Smooth muscle cell of bladder (primary cell): ENCODE results near the gene PRIMPOL. TPM values are rescaled to one million over a fixed set of nuclear protein-coding genes. Genes with fewer than 3 reads are reported as not detected.

Experiments
- total RNA-seq: library from RNA; depleted of rRNA; stranded (reverse); fragments of >200 nt; gene quantifications from 2 replicates; pipeline ENCODE4 v1.2.3, GENCODE V29; 2014

Gene PRIMPOL, protein sequence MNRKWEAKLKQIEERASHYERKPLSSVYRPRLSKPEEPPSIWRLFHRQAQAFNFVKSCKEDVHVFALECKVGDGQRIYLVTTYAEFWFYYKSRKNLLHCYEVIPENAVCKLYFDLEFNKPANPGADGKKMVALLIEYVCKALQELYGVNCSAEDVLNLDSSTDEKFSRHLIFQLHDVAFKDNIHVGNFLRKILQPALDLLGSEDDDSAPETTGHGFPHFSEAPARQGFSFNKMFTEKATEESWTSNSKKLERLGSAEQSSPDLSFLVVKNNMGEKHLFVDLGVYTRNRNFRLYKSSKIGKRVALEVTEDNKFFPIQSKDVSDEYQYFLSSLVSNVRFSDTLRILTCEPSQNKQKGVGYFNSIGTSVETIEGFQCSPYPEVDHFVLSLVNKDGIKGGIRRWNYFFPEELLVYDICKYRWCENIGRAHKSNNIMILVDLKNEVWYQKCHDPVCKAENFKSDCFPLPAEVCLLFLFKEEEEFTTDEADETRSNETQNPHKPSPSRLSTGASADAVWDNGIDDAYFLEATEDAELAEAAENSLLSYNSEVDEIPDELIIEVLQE
- 10.7 and 13.7 TPM in 2 replicates for total RNA-seq

DNA sequence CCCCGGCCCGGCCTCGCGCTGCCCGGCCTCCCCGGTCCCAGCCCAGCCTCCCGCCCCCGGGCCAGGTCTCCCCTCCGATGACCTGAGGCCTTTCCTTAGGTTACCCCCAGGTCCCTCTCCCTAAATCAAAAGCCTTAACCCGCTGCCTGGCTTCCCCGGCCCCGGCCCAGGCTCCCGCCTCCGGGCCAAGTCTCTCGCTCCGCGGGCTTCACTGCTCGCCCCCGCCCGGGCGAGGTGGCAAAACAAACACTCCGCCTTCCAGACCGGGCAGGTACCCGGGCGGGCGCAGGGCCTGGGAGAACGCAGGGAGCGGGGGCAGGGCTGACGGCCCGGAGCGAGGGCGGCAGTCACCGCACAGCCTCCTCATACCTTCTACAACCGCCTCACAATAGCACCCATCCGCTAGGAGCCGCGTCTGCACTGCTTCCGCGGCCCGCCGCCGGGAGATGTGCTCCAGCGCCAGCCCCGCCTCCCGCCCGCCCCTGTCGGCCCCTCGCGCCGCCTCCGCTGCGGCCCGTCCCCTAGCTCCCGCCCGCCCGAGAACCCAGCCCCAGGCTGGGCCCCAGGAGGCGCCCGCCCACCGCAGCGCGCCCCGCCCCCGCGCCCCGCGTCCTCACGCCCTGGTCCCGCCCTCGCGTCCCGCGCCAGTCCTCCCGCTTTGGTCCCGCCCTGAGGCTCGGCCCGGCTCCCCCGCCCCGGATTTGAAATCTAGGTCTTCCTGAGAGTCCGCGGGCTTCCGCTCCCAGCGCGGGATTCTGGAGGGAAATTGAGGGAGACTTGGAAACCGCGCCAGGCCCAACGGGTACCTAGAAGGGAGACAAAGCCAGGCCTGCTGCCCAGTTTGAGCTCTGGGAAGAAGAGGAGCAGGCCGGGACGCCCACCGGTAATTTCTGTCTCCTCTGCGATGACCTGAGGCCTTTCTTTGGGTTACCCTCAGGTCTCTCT, at the start of gene PRIMPOL, which contains the start of gene CASP3:
Gene PRIMPOL, plus strand, starts transcription at position 713 of the 945 bp plus-strand sequence. CDS start 7,403 bp downstream, outside the sequence.
Gene CASP3, minus strand, starts transcription at position 422 of the 945 bp plus-strand sequence. CDS start 10,994 bp downstream, outside the sequence.

DNA sequence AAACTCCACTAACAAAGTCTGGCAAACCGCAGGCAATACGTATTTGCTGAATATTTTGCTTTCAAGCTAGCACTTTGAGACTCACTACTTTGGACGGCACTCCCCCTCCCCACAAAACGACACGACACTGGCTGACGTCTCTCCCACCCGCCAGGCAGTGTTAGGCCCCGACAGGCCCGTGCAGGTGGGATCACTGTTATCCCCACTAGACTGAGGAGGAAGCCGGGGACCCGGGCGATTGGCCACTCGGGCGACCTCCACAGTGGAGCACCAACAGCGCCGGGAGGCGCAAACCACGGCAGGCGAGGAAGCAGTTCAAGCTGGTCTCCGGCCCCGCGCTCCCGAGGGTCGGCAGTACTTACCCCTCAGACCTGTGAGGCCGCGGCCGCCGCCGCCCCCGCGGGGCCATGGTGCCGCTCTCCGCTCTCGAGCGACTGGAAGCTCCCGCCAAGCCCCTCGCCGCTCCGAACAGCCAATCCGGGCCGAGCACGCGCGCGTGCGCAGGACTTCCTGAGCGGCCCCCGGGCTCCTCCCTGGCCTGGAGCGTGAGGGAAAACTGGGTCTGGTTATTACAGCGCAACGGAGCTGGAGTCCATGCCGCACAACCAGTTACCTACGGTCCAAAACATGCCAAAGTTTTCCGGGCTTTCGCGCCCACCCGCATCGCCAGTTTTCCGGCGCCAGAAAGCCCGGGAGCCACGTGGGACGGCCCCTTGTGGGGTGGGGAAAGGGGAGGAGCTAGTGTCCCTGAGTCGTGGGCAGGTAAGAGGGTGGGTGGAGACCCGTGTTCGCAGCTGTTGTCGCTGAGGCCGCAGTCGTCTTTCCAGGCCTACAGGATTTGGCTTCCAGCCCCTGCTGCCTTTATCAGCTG, 84.4 kb downstream of the PRIMPOL start, which contains the start of gene CENPU:
Gene CENPU, minus strand, starts transcription at position 443 of the 871 bp plus-strand sequence. Its CDS starts 34 bp downstream, at position 409.

Other genes starting within 250 kb of the PRIMPOL start
- 26.5 and 31.8 TPM in 2 replicates for gene IRF2, start 175.2 kb upstream of the PRIMPOL start, total RNA-seq
- 28.6 and 30.7 TPM in 2 replicates for gene CASP3, start 291 bp upstream of the PRIMPOL start, total RNA-seq
- gene CENPU, start 84.4 kb downstream of the PRIMPOL start, total RNA-seq, result 1.7 and 1.8 TPM in 2 replicates
- 30.6 and 45.0 TPM in 2 replicates for gene ACSL1, start 176.2 kb downstream of the PRIMPOL start, total RNA-seq